ENCODE measurements around the gene PRKCA.

GRCh38 chr17:66795486-66795885 is 493.1 kb downstream of the PRKCA start:
- TF ChIP-seq CTCF (IDR thresholded peaks at IDR 0.05): no peak
- no peak for TF ChIP-seq POLR2A (IDR thresholded peaks at IDR 0.05)

Measured in uterus (tissue), 2 donors.